ENCODE data around the gene CALY.

The CALY gene

GRCh38 chr10:133344236-133344635, 7.5 kb upstream of the CALY start:
- H3K27me3 Mint-ChIP-seq (ENCODE audit: low read depth, poor library complexity), result peaks cover 39% of the 10 kb centered on the region
- H3K4me3 Mint-ChIP-seq, result no peak overlapping the region
- H3K4me1 Mint-ChIP-seq, result peaks cover 11% of the 10 kb centered on the region
- no peak overlapping the region for H3K27ac Mint-ChIP-seq
- TF ChIP-seq CTCF (IDR thresholded peaks at IDR 0.05), result no peak
- H3K36me3 Mint-ChIP-seq (ENCODE audit: low read depth), result no peaks in the 10 kb centered on the region
- DNase-seq, result no peak
- H3K9me3 Mint-ChIP-seq, result peaks cover 19% of the 10 kb centered on the region

GRCh38 chr10:133343558-133343957, 6.9 kb upstream of the CALY start:
- Mint-ChIP-seq H3K27me3 (ENCODE audit: low read depth, poor library complexity) (peaks cover 39% of the 10 kb centered on the region), H3K36me3 (ENCODE audit: low read depth) (no peaks in the 10 kb centered on the region), H3K27ac (no peak overlapping the region), H3K9me3 (peaks cover 19% of the 10 kb centered on the region), H3K4me1 (peaks cover 7% of the 10 kb centered on the region), H3K4me3 (no peak overlapping the region)
- TF ChIP-seq CTCF (IDR thresholded peaks at IDR 0.05), result no peak
- DNase-seq, result no peak

- H3K27ac Mint-ChIP-seq, result no peak overlapping the region
- H3K27me3 Mint-ChIP-seq (ENCODE audit: low read depth, poor library complexity), result peaks cover 39% of the 10 kb centered on the region
- no peak for TF ChIP-seq CTCF (IDR thresholded peaks at IDR 0.05)
- no peak overlapping the region for H3K4me3 Mint-ChIP-seq
- no peak for DNase-seq
- peaks cover 19% of the 10 kb centered on the region for H3K9me3 Mint-ChIP-seq
- H3K4me1 Mint-ChIP-seq, result peaks cover 7% of the 10 kb centered on the region
- H3K36me3 Mint-ChIP-seq (ENCODE audit: low read depth), result no peaks in the 10 kb centered on the region
Observed at GRCh38 chr10:133342942-133343341, 6.2 kb upstream of the CALY start.

GRCh38 chr10:133341983-133342382, 5.3 kb upstream of the CALY start:
- DNase-seq, result no peak
- Mint-ChIP-seq H3K27ac (no peak overlapping the region), H3K9me3 (peaks cover 19% of the 10 kb centered on the region), H3K27me3 (ENCODE audit: low read depth, poor library complexity) (peaks cover 39% of the 10 kb centered on the region), H3K36me3 (ENCODE audit: low read depth) (no peaks in the 10 kb centered on the region), H3K4me3 (no peak overlapping the region), H3K4me1 (peaks cover 7% of the 10 kb centered on the region)
- TF ChIP-seq CTCF (IDR thresholded peaks at IDR 0.05), result no peak

- Mint-ChIP-seq H3K27me3 (ENCODE audit: low read depth, poor library complexity) (peaks cover 23% of the 10 kb centered on the region), H3K27ac (no peak overlapping the region), H3K4me3 (no peak overlapping the region), H3K4me1 (peaks cover 7% of the 10 kb centered on the region), H3K36me3 (ENCODE audit: low read depth) (no peaks in the 10 kb centered on the region), H3K9me3 (peaks cover 12% of the 10 kb centered on the region)
- no peak for DNase-seq
- TF ChIP-seq CTCF (IDR thresholded peaks at IDR 0.05), result no peak
Observed at GRCh38 chr10:133339708-133340380, 3.1 kb upstream of the CALY start.
